GM19438 (cell line): ENCODE measurements around the gene DKC1.
"Not testable (repeated sequence)": the region's sequence is repeated elsewhere in the genome, so short reads cannot be mapped to it uniquely, and the experiment has no call there.

Source experiments
- ATAC-seq: cut with Tn5 transposase; IDR thresholded peaks from one replicate; pipeline ENCODE4 v1.9.1; 2021; ENCODE audit warnings: low read depth; ENCODE audit not compliant: unreplicated experiment

The DKC1 gene

DNA sequence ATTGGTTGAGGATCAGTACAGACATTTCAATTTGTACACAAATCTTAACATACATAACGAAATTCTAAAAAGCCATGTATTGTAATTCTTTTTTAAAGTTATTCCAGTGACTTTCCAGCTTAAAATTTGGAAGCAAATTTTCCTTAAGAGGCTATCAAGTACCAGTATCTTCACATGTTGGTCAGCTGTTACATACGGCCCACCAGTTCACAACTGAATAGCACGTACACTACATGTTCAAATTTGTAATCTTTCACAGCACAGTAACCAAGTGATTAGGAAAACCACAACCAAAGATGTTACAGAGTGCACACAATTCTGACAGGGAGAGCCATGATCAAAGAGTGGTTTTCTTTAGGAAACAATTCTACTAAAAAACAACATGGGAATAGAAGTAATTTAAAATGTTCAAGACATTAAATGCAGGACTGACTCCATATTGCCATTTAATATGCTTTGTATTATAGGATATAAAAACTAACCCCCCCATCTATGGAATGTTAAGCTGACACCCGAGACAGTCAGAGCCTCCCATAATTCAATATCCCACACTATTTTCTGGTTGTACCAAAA lies 53.7 kb downstream of the DKC1 start:
- not testable (repeated sequence) for ATAC-seq

GRCh38 chrX:154817048-154817618 lies 54.5 kb downstream of the DKC1 start:
- not testable (repeated sequence) for ATAC-seq

GRCh38 chrX:154818916-154819770 lies 56.5 kb downstream of the DKC1 start:
- ATAC-seq: no peak

- ATAC-seq: no peak
Observed at GRCh38 chrX:154819771-154820341, 57.2 kb downstream of the DKC1 start.

DNA sequence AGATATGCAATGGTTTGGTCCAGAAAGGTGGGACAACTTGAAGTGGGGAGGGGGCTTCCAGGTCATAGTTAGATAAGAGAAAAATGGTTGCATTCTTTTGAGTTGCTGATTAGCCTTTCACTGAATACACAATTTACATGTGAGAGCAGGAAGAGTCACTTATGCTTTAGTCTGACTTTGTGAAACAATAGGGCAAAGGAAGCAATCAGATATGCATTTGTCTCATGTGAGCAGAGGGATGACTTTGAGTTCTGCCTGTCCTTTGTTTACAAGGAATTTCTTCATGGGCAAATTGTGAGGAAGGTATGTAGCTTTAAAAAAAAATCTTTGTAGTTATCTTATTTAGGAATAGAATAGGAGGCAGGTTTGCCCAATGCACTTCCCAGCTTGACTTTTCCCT lies 58.9 kb downstream of the DKC1 start:
- no peak for ATAC-seq

DNA sequence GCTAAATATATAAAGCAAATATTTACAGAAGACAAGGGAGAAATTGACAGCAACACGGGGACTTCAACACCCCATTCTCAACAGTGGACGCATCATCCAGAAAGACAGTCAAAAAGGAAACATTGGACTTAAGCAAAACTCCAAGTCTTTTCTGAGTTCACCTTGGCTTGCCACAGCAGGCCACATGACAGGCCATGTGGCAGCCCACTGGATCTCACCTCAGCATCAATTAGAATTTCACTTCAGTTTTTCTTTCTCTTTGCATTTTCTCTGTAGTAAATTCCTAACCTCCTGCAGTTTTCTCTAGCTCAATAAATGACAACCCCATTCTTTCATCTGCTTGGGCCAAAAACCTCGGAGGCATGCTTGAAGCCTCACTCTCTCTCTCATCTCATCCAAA lies 59.4 kb downstream of the DKC1 start:
- ATAC-seq: no peak

- ATAC-seq: no peak
Observed at GRCh38 chrX:154824638-154825037, 62.0 kb downstream of the DKC1 start.

- not testable (repeated sequence) for ATAC-seq
Observed at GRCh38 chrX:154825586-154825985, 62.9 kb downstream of the DKC1 start.
